ENCODE data around the gene TMEM138.

Gene TMEM138

GRCh38 chr11:61401173-61401572 lies 39.0 kb downstream of the TMEM138 start:
- Histone ChIP-seq H3K9me2 (replicated peaks; ENCODE audit: insufficient read depth, low read length) (no peaks in the 10 kb centered on the region), H4K20me1 (ENCODE audit: insufficient read depth, low read length) (no peaks in the 10 kb centered on the region), H3K79me2 (ENCODE audit: low read length) (peaks cover 5% of the 10 kb centered on the region), H3K4me1 (ENCODE audit: low read length) (no peaks in the 10 kb centered on the region), H3F3A (ENCODE audit: insufficient read depth, low read length) (peaks cover 7% of the 10 kb centered on the region; the same call in 1 of the 2 replicates), H3K9me3 (replicated peaks; ENCODE audit: insufficient read depth, low read length) (no peaks in the 10 kb centered on the region), H3K9ac (ENCODE audit: low read length) (no peak overlapping the region), H3K27me3 (replicated peaks; ENCODE audit: insufficient read depth, low read length) (no peaks in the 10 kb centered on the region), H3K4me2 (ENCODE audit: low read depth, low read length) (no peak overlapping the region), H3K36me3 (replicated peaks; ENCODE audit: insufficient read depth, low read length) (peaks cover 14% of the 10 kb centered on the region), H3K4me3 (ENCODE audit: low read length) (no peak overlapping the region), H3K27ac (ENCODE audit: low read length) (no peak overlapping the region), H2AFZ (ENCODE audit: low read length) (no peak overlapping the region)
- TF ChIP-seq CTCF (IDR thresholded peaks at IDR 0.05; ENCODE audit: low read length) (no peak), EZH2phosphoT487 (IDR thresholded peaks at IDR 0.05; ENCODE audit: low read length) (no peak), EZH2 (optimal IDR thresholded peaks at IDR 0.05; ENCODE audit: low read depth, low read length) (no peak)
- no peak for DNase-seq

GRCh38 chr11:61401573-61401972 lies 39.4 kb downstream of the TMEM138 start:
- TF ChIP-seq EZH2phosphoT487 (IDR thresholded peaks at IDR 0.05; ENCODE audit: low read length), result no peak
- no peak for TF ChIP-seq CTCF (IDR thresholded peaks at IDR 0.05; ENCODE audit: low read length)
- no peak for TF ChIP-seq EZH2 (optimal IDR thresholded peaks at IDR 0.05; ENCODE audit: low read depth, low read length)
- peaks cover 14% of the 10 kb centered on the region for H3K36me3 ChIP-seq (replicated peaks; ENCODE audit: insufficient read depth, low read length)

GRCh38 chr11:61403658-61404057 lies 41.5 kb downstream of the TMEM138 start:
- Histone ChIP-seq H4K20me1 (ENCODE audit: insufficient read depth, low read length) (no peaks in the 10 kb centered on the region), H2AFZ (ENCODE audit: low read length) (no peak overlapping the region), H3F3A (ENCODE audit: insufficient read depth, low read length) (peaks cover 7% of the 10 kb centered on the region; the same call in 1 of the 2 replicates), H3K9me3 (replicated peaks; ENCODE audit: insufficient read depth, low read length) (no peaks in the 10 kb centered on the region), H3K4me2 (ENCODE audit: low read depth, low read length) (no peak overlapping the region), H3K79me2 (ENCODE audit: low read length) (peaks cover 15% of the 10 kb centered on the region), H3K9ac (ENCODE audit: low read length) (no peak overlapping the region), H3K9me2 (replicated peaks; ENCODE audit: insufficient read depth, low read length) (no peaks in the 10 kb centered on the region), H3K27me3 (replicated peaks; ENCODE audit: insufficient read depth, low read length) (no peaks in the 10 kb centered on the region), H3K4me1 (ENCODE audit: low read length) (no peaks in the 10 kb centered on the region), H3K27ac (ENCODE audit: low read length) (no peak overlapping the region), H3K4me3 (ENCODE audit: low read length) (no peak overlapping the region), H3K36me3 (replicated peaks; ENCODE audit: insufficient read depth, low read length) (peaks cover 19% of the 10 kb centered on the region)
- no peak for TF ChIP-seq EZH2phosphoT487 (IDR thresholded peaks at IDR 0.05; ENCODE audit: low read length)
- no peak for DNase-seq

More at GRCh38 chr11:61401573-61401972, 39.4 kb downstream of the TMEM138 start:
- H3K79me2 ChIP-seq (ENCODE audit: low read length), result peaks cover 5% of the 10 kb centered on the region
- no peak overlapping the region for H3K4me3 ChIP-seq (ENCODE audit: low read length)
- H3K27ac ChIP-seq (ENCODE audit: low read length), result no peak overlapping the region
- peaks cover 7% of the 10 kb centered on the region; the same call in 1 of the 2 replicates for H3F3A ChIP-seq (ENCODE audit: insufficient read depth, low read length)
- no peaks in the 10 kb centered on the region for H3K27me3 ChIP-seq (replicated peaks; ENCODE audit: insufficient read depth, low read length)
- no peaks in the 10 kb centered on the region for H3K4me1 ChIP-seq (ENCODE audit: low read length)
- H4K20me1 ChIP-seq (ENCODE audit: insufficient read depth, low read length), result no peaks in the 10 kb centered on the region
- DNase-seq, result no peak
- H3K4me2 ChIP-seq (ENCODE audit: low read depth, low read length), result no peak overlapping the region
- H2AFZ ChIP-seq (ENCODE audit: low read length), result no peak overlapping the region
- H3K9me2 ChIP-seq (replicated peaks; ENCODE audit: insufficient read depth, low read length), result no peaks in the 10 kb centered on the region
- H3K9me3 ChIP-seq (replicated peaks; ENCODE audit: insufficient read depth, low read length), result no peaks in the 10 kb centered on the region
- no peak overlapping the region for H3K9ac ChIP-seq (ENCODE audit: low read length)

- peaks cover 7% of the 10 kb centered on the region; the same call in 1 of the 2 replicates for H3F3A ChIP-seq (ENCODE audit: insufficient read depth, low read length)
- no peak overlapping the region for H3K4me3 ChIP-seq (ENCODE audit: low read length)
- peaks cover 15% of the 10 kb centered on the region for H3K79me2 ChIP-seq (ENCODE audit: low read length)
- DNase-seq, result no peak
- no peaks in the 10 kb centered on the region for H3K9me3 ChIP-seq (replicated peaks; ENCODE audit: insufficient read depth, low read length)
- no peak overlapping the region for H3K4me2 ChIP-seq (ENCODE audit: low read depth, low read length)
- peaks cover 19% of the 10 kb centered on the region for H3K36me3 ChIP-seq (replicated peaks; ENCODE audit: insufficient read depth, low read length)
- H3K4me1 ChIP-seq (ENCODE audit: low read length), result no peaks in the 10 kb centered on the region
- no peak overlapping the region for H2AFZ ChIP-seq (ENCODE audit: low read length)
- H4K20me1 ChIP-seq (ENCODE audit: insufficient read depth, low read length), result no peaks in the 10 kb centered on the region
- TF ChIP-seq EZH2phosphoT487 (IDR thresholded peaks at IDR 0.05; ENCODE audit: low read length), result no peak
- TF ChIP-seq EZH2 (optimal IDR thresholded peaks at IDR 0.05; ENCODE audit: low read depth, low read length), result no peak
- no peak for TF ChIP-seq CTCF (IDR thresholded peaks at IDR 0.05; ENCODE audit: low read length)
- H3K9ac ChIP-seq (ENCODE audit: low read length), result no peak overlapping the region
- H3K9me2 ChIP-seq (replicated peaks; ENCODE audit: insufficient read depth, low read length), result no peaks in the 10 kb centered on the region
- no peaks in the 10 kb centered on the region for H3K27me3 ChIP-seq (replicated peaks; ENCODE audit: insufficient read depth, low read length)
- no peak overlapping the region for H3K27ac ChIP-seq (ENCODE audit: low read length)
These were observed 41.9 kb downstream of the TMEM138 start for GRCh38 chr11:61404103-61404502.
